IPS DF 19.7 (cell line): ENCODE data around the gene DMXL1.

Experiments used
- DNase-seq: peaks from one replicate; pipeline ENCODE4 v3.0.0-alpha.2; 2013; ENCODE audit warnings: low read depth, low spot score

DMXL1 gene

GRCh38 chr5:119070828-119071560 lies at the start of gene DMXL1:
Gene DMXL1 (plus strand): TSS chr5:119071087. CDS start chr5:119071570, 483 bp downstream.
- DNase-seq: peak; percentile 97

GRCh38 chr5:119021149-119021732 lies 49.6 kb upstream of the DMXL1 start:
- DNase-seq: no peak

GRCh38 chr5:119022017-119022745 lies 48.7 kb upstream of the DMXL1 start:
- no peak for DNase-seq

- DNase-seq: no peak
Observed at GRCh38 chr5:119022773-119023172, 48.1 kb upstream of the DMXL1 start.

- DNase-seq: no peak
Observed at GRCh38 chr5:119028575-119028974, 42.3 kb upstream of the DMXL1 start.

- DNase-seq: no peak
Observed at GRCh38 chr5:119031011-119031886, 39.6 kb upstream of the DMXL1 start.

- no peak for DNase-seq
Observed at GRCh38 chr5:119031905-119032304, 39.0 kb upstream of the DMXL1 start.

GRCh38 chr5:119032656-119033055 lies 38.2 kb upstream of the DMXL1 start:
- no peak for DNase-seq

GRCh38 chr5:119033135-119033534 lies 37.8 kb upstream of the DMXL1 start:
- DNase-seq: no peak

- no peak for DNase-seq
Observed at GRCh38 chr5:119036101-119036762, 34.7 kb upstream of the DMXL1 start.

- no peak for DNase-seq
Observed at GRCh38 chr5:119037496-119038215, 33.2 kb upstream of the DMXL1 start.

GRCh38 chr5:119048246-119048645 lies 22.6 kb upstream of the DMXL1 start:
- DNase-seq: no peak

- peak; percentile 47 for DNase-seq
Observed at GRCh38 chr5:119049824-119050449, 20.9 kb upstream of the DMXL1 start.

GRCh38 chr5:119054101-119054500 lies 16.8 kb upstream of the DMXL1 start:
- DNase-seq: no peak

- no peak for DNase-seq
Observed at GRCh38 chr5:119055294-119055693, 15.6 kb upstream of the DMXL1 start.

- DNase-seq: no peak
Observed at GRCh38 chr5:119058979-119059529, 11.8 kb upstream of the DMXL1 start.

GRCh38 chr5:119059740-119060255 lies 11.1 kb upstream of the DMXL1 start:
- no peak for DNase-seq

- no peak for DNase-seq
Observed at GRCh38 chr5:119063579-119064379, 7.1 kb upstream of the DMXL1 start.

- DNase-seq: no peak
Observed at GRCh38 chr5:119067450-119067849, 3.4 kb upstream of the DMXL1 start.
